GM19467 (cell line): ENCODE data around the gene JOSD1.

ENCODE experiments used
- ATAC-seq: cut with Tn5 transposase; IDR thresholded peaks from one replicate; pipeline ENCODE4 v1.9.1; 2021; ENCODE audit warnings: mild to moderate bottlenecking, moderate library complexity; ENCODE audit not compliant: unreplicated experiment

The JOSD1 gene

DNA sequence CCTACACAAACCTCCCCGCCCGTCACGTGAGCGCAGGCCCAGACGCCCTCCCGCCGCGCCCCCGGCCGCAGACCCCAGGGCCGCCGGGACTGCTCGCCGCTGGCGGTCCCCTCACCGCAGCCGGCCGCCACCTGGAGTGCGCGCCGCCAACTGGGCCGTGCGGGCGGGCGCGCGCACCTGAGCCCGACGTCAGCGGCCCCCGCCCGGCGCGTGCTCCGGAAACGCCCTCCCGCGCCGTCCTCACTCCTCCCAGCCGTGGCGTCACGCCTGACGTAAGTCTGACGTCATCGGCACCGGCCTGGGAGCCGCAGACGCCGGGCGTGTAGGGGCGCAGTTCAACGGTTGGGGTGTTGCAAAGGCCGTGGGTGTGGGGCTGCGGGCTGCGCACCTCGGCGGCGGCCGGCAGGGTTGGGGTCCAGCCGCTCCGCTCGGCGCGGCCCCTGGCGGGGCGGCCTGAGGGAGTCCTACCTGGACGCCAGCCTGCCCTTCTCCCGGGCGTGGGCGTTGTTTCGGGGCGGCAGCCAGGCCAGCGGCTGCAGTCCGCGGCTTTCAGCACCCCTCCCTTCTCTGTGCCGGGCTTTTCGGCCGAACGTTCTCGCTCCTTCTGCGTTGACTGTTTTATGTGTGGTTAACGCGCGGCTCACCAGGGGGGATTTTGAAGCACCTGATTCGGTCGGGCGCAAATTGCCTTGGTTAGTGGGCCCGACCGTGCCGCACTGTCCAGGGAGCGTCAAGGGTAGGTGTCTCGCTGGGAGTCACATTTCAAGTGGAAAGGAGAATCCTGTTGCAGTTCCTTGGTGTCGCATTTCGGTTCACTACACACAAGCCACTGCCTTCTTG is at the start of gene JOSD1:
Gene JOSD1 (minus strand): TSS at position 155 of the 840 bp plus-strand sequence. CDS start 956 bp downstream, outside the sequence.
- ATAC-seq, result peak; percentile 30

- ATAC-seq, result no peak
Observed at GRCh38 chr22:38750104-38750503, 49.4 kb upstream of the JOSD1 start.

- ATAC-seq, result no peak
Observed at GRCh38 chr22:38748487-38749136, 47.9 kb upstream of the JOSD1 start.

DNA sequence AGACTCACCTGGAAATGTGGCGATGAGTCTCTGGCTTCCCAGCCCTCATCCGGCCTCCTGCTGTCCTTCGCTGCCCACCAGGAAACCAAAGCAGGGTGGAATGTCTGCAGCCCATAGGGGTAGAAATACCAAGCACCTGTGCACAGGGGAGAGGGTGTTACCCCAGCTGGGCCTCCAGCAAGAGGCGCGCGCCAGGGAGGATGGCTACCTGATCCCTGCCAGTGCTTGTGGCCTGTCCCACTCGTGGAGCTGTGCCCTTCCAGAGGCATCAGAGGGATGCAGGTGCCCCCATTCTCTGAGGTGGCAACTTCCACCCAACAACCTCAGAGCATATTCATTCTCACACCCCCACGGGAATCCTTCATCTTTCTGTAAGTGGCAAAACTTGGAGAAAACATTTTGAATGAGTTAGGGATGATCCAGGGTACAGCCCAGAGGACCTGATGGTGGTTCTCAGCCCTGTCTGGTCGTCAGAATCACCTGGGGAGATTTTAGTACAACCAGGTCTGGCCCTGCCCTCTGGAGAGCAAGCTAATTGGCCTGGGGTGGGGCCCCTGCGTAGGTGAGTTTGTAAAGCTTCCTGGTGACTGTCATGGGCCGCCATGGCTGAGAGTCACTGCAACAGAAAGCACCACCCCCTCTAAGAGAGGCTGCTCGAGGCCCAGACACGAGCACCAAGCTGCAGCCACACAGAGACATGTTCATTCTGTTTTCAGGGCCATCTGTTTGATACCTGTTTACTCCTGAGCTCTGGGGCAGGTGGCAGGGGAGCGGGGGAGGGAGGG is 45.1 kb upstream of the JOSD1 start:
- no peak for ATAC-seq

DNA sequence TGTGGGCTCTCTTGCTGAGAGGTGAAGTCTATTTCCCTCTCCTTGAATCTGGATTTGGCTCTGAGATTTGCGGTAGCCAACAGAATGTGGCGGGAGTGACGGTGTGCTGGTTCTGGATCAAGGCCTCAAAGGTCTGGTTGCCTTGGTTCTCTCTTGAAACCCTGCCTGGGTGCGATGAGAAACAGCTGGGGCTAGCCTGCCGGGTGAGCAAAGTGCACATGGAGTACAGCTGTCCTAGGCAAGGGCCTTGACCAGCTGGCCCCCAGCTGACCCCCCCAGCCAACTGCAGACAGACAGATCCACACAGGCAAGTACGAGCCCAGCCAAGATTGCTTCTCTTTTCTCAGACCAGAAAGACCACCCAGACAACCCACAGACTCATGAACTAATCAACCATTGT is 44.2 kb upstream of the JOSD1 start:
- ATAC-seq, result no peak

DNA sequence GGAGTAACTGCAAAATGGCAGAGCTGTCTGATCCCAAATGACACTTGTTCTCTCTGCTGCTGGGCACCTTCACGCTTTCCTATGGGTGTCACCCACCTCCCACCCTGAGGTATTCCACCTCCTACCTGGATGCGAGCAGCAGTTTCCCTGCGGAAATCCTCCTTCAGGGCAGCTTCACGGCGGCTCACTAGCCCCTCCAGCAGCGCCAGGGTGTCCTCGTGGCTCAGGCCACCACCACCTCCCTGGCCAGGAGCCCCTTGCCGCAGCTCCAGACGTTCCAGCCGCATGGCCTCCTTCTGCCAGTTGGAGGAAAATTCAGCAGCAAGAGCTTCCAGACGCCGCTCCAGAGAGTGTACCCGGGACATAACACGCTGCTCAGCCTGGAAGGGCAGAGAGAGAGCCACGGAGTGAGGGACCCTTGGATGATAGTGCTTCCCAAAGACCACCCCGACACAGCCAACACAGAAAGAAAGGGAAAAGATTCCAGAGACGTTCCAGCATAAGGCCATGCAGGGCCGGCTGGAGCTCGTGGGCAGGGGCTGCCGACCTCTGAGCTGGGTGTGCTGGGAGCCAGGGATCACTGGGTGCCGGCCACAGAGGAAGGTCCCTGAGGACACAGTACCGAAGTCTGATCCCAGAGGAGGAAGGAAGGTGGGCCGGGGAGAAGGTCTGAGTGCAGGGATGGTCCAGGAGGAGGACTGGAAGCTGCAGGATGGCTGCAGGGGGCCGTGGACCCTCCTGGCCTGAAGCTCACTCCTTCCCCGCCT is 41.6 kb upstream of the JOSD1 start:
- ATAC-seq, result no peak

- ATAC-seq, result no peak
Observed at GRCh38 chr22:38741576-38741975, 40.8 kb upstream of the JOSD1 start.

DNA sequence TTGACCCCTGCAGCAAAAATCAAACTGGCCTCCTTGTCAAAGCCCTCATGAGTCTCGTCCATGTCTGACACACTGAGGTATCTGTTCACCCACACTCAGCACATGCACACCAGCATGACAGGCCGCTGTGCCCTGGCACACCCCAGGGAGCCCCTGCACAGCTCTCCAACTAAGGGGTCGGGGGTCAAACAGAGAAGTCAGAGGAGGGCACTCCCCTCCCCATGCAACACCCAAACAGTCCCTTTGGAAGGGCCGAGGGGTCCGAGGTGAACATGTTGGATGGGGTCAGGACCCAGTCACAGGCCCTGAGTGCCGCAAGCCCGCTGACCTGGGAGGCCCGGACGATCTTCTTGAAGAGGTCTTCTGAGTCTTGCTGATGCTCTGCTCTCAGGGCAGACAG is 40.4 kb upstream of the JOSD1 start:
- no peak for ATAC-seq

- ATAC-seq, result no peak
Observed at GRCh38 chr22:38740754-38741153, 40.0 kb upstream of the JOSD1 start.

- no peak for ATAC-seq
Observed at GRCh38 chr22:38740116-38740723, 39.5 kb upstream of the JOSD1 start.

DNA sequence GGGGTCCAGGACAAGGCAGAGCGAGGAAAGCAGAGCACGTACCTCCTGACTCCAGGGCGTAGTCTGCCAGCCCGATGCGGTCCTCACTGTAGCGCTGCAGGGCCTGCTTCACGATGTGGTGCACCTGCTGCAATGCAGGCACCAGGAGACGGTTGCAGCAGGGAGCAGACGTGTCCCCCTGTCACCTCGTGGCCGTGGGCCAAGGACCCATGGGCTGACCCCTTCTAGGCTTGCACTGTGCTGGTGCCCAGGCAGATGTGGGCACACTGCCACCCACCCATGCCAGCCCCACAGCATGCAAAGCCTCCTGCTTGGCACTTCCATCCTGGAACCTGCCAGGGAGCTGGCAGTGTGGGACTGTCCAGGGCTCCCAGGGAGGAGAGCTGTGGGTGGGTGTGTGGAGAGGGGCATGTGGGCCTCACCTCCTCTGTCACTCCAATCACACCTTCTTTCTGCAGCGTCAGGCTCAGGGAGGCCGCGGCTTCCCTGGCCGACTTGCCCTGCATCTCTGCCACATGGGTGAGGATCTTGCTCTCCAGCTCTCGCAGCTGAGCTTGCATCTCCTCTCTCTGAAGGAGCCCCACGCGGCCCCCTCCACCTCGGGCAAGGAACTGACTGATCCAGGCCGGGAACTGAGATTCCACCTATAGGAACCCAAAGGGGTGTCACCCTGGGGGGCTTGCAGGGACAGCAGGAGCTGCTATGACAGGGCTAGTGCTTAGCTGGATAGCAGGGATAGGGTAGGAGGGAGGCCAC is 38.7 kb upstream of the JOSD1 start:
- ATAC-seq, result no peak

DNA sequence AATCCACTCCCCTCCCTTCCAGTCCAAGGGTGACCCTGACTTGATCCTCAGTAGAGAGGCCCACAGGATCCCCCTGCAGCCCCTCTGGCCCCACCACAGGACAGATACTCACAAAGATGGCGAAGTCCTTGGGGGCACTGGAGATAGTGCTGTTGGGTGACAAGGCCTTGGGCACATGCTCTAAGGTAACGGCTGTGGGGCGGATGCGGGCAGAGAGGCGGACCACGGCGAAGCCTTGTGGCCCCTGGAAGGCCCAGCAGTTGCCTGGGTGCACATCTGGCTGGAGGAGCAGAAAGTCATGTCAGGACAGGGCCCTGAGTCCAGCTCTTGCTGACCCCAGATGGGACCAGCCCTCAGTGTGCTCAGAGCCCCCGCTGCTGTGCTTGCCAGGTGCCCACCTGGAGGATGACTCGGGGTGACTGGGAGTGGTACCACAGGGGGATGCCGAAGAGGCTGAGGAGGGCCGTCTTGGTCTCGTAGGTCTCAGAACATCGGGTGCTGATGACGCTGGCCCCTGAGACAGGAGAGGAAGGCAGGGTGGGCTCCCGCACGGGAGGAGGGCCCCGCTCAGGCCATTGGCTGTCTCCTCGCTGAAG is 37.8 kb upstream of the JOSD1 start:
- ATAC-seq, result no peak

DNA sequence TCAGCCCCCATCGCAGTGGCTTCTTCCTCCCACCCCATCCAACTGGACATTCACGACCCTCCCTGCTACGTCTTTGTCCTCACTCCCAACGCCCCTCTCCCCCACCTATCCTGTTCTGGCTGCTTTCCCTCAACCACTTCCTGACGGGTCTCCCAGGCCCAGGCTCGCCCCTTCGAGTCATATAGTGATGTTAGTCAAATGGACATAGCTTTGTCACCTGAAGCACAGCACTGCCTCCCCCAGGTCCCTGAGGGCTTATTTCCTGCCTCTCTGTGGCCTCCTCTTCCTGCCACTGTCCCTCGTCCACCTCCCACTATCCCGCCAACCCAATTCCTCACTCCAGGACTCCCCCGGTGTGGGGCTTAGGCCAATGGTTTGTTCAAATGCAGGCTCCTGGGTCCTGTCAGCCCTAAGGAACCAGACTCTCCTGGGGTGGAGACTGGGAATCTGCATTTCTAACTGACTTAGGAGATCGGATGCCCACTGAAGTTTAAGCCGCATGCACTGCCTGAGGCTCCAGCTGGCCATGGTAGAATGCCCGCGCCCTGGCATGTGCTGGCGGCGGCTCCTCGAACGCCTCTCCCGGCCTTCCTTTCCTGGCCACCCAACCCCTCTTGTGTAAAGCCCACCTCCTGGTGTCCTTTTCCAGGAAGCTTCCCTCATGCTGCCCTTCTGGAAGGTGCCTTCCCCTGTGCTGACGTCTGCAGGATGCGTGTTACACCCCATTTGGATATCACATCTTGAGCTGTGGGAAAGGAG is 36.7 kb upstream of the JOSD1 start:
- no peak for ATAC-seq

- ATAC-seq, result no peak
Observed at GRCh38 chr22:38736257-38736570, 35.5 kb upstream of the JOSD1 start.

DNA sequence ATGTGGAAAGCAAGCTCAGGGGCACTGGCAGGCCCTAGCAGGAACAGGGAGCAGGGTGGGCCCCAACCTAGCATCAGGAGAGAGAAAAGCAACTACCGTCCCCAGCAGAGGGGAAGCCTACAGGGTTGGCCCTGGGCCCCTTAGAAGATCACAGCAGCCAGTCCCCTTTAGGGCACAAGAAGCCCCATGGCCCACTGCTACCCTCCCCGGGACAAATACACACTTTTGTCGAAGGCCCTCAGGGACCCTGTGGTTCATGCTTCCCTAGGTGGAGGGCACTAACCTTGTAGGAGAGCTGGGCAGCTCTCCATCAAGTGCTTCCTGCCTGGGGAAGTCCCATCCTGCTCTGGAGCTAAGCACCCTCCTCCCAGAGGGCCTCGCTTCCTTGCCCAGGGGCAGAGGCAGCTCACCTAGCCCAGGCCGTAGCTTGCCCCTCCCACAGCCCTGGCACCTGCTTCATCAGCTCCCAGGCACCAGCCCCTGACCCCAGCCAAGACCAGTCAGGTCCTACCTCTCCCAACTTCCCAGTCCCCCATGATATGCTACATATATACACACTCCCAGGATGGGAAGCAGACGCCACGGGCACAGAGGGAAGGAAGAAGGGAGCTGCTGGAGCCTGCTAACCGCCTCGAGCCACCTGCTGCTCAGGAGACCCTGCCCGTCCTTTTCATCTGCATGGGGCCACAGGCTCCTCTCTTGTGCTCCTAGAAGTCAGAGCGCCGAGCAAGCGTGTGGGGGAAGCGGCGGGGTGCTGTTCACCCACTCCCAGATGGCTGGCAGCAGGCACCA is 34.9 kb upstream of the JOSD1 start:
- ATAC-seq, result no peak

DNA sequence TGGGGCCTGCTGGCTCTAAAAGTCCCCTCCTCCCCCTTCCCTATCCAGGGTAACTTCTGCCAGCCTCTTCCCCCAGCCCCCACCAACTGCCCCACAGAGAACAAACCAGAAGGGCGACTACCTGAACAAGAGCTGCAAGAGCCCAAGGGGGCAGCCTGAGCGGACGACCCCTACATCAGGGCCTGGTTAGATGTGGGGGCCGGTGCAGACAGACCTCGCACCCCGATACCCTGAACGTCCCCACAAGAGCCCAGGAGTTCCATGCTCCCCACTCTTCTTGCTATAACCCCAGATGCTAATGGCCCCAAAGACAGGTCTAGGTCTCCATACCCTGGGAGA is 34.4 kb upstream of the JOSD1 start:
- ATAC-seq, result no peak

DNA sequence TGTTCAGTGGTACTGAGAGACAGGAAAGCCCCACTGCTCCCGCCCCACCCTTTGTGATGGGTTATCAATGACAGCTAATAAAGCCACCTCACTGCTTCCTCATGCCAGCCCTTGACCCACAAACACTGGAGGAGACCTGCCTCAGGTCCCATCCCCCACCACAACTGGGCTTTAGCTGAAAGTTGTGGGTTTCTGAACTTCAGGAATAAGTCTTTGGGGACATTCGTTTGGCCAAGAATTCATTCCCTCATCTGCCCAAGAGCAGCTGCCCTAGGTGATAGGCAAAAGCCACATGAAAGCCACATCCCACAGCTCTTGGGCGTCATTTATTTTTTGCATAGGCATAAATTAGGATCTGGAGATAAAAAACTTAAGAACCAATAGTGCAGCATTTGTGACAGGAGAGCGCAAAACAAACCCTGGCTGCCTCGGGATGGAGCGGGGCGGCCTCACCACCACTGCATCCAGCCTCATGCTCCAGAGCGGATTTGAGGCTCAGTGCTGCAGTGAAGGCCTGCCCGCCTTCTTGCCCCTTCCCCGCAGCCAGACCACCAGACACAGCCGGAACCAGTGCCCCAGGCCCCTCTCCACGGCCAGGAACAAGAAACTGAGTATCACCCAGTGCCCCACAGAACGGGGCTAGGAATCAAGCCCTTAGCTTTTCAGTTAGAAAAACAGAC is 33.8 kb upstream of the JOSD1 start:
- no peak for ATAC-seq
